Upper lobe of left lung (tissue), 4 donors: Measurements from ENCODE around the gene OCEL1.

ENCODE experiments used
- POLR2A ChIP-seq, 4 donors: fragments of 450-650 bp; IDR thresholded peaks; one replicate each; pipeline ENCODE4 v1.5.1; 2016 to 2017; ENCODE audit warnings: antibody characterized with exemption in 4 of 4, mild to moderate bottlenecking in 2 of 4
- POLR2AphosphoS5 ChIP-seq, 2 donors: sonication (generic); formaldehyde crosslinking; IDR thresholded peaks; one replicate each; pipeline ENCODE4 v1.5.1; 2017; ENCODE audit warnings: antibody characterized with exemption in 2 of 2
- TF ChIP-seq, protein P1 (sequence below), 6 experiments: fragments of 450-650 bp in 4 of 6; fragments of 200-600 bp in 2 of 6; sonication (generic) in 2 of 6; IDR thresholded peaks; one replicate each; pipeline ENCODE4 v1.5.1; 2016 to 2019; ENCODE audit warnings: antibody characterized with exemption in 6 of 6

GRCh38 chr19:17183271-17183761, 42.7 kb upstream of the OCEL1 start:
- TF ChIP-seq, protein P1, sequence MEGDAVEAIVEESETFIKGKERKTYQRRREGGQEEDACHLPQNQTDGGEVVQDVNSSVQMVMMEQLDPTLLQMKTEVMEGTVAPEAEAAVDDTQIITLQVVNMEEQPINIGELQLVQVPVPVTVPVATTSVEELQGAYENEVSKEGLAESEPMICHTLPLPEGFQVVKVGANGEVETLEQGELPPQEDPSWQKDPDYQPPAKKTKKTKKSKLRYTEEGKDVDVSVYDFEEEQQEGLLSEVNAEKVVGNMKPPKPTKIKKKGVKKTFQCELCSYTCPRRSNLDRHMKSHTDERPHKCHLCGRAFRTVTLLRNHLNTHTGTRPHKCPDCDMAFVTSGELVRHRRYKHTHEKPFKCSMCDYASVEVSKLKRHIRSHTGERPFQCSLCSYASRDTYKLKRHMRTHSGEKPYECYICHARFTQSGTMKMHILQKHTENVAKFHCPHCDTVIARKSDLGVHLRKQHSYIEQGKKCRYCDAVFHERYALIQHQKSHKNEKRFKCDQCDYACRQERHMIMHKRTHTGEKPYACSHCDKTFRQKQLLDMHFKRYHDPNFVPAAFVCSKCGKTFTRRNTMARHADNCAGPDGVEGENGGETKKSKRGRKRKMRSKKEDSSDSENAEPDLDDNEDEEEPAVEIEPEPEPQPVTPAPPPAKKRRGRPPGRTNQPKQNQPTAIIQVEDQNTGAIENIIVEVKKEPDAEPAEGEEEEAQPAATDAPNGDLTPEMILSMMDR (IDR thresholded peaks at IDR 0.05) = peak in 1 of 6 experiments; percentile 9
- TF ChIP-seq POLR2A (IDR thresholded peaks at IDR 0.05) (no peak), POLR2AphosphoS5 (IDR thresholded peaks at IDR 0.05) (no peak)
